Effector memory CD8-positive, alpha-beta T cell (primary cell): ENCODE results near the gene ZMIZ2.
"Not testable (repeated sequence)": the region's sequence is repeated elsewhere in the genome, so short reads cannot be mapped to it uniquely, and the experiment has no call there.

Experiments used
- ATAC-seq: fragments of 150-1000 bp; cut with Tn5 transposase; replicated peaks from 2 replicates; pipeline ENCODE4 v1.10.0; 2021; ENCODE audit warnings: mild to moderate bottlenecking, moderate library complexity
- DNase-seq, 3 experiments: peaks; one replicate each; pipeline ENCODE4 v3.0.0; 2021
- H3K27ac Mint-ChIP-seq, 2 donors: one replicate each; pipeline ENCODE4 v1.8.0; 2022; ENCODE audit warnings: mild to moderate bottlenecking in 2 of 2, mixed read lengths in 2 of 2, moderate library complexity in 2 of 2
- H3K27me3 Mint-ChIP-seq, 2 donors: one replicate each; pipeline ENCODE4 v1.8.0; 2022; ENCODE audit warnings: mixed read lengths in 2 of 2
- H3K36me3 Mint-ChIP-seq: one replicate; pipeline ENCODE4 v1.8.0; 2022; ENCODE audit warnings: mild to moderate bottlenecking, moderate library complexity, mixed read lengths; ENCODE audit not compliant: insufficient read depth
- H3K4me1 Mint-ChIP-seq, 2 donors: one replicate each; pipeline ENCODE4 v1.8.0; 2022; ENCODE audit warnings: low read depth in 2 of 2, mixed read lengths in 2 of 2
- H3K4me3 Mint-ChIP-seq, 2 donors: one replicate each; pipeline ENCODE4 v1.8.0; 2022; ENCODE audit warnings: mild to moderate bottlenecking in 2 of 2, mixed read lengths in 2 of 2, moderate library complexity in 2 of 2
- H3K9me3 Mint-ChIP-seq, 2 donors: one replicate each; pipeline ENCODE4 v1.8.0; 2022; ENCODE audit warnings: mixed read lengths in 2 of 2

The ZMIZ2 gene

DNA sequence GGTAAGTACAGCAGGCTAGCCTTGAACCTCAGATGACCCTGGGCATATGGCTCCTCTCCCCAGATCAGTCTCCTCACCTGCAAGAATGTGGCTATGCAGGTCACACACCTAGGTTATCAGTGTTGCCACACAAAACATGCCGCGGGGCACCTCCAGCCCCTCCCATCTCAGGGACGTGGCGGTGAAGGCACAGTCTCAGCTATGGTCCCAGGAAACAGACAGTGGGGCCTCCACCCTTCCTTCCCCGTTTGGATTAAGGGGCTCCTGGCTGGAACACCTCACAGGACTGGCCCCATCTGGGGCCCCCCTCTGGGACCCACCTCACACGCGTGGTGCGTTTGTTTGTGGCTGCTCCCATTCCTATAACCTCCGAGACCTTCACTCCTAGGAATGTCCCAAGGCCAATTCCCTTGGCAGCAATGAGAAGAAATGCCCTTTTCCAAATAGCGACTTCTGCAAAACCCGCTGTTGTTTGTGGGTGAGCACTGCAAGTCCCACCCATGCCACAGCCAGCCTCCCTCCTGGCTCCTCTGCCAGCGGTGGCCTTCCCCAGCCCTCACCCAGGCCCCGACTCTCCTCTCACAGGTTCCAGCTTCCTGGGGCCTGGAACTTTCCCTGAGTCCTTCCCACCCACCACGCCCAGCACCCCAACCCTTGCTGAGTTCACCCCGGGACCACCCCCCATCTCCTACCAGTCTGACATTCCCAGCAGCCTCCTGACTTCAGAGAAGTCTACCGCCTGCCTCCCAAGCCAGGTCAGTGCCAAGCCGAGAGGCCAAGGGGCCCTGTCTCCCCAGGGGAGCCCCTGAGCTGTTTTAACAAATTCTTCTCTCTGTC is 17.1 kb downstream of the ZMIZ2 start:
- peaks cover 31 to 33% of the 10 kb centered on the region in 2 donors for H3K4me1 Mint-ChIP-seq
- ATAC-seq (no peak), DNase-seq (no peak)
- H3K27ac Mint-ChIP-seq: peak overlapping the region; percentile 46 to 94
- H3K4me3 Mint-ChIP-seq: no peak overlapping the region
- H3K9me3 Mint-ChIP-seq: no peaks in the 10 kb centered on the region
- H3K36me3 Mint-ChIP-seq: peaks cover 28% of the 10 kb centered on the region
- H3K27me3 Mint-ChIP-seq: no peaks in the 10 kb centered on the region

DNA sequence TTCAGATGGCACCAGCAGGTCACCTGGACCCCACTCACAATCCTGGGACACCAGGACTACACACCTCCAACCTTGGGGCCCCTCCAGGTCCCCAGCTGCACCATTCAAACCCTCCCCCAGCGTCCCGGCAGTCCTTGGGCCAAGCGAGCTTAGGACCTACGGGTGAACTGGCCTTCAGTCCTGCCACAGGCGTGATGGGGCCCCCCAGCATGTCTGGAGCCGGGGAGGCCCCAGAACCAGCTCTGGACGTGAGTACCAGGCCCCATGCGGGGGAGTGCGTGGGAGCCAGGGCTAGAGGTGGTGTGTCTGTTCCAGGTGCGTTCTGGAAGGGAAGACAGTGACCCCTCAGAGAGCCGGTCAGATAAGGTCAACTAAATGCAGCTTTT is 17.8 kb downstream of the ZMIZ2 start:
- Mint-ChIP-seq H3K4me1 (peaks cover 37 to 39% of the 10 kb centered on the region in 2 donors), H3K36me3 (peaks cover 31% of the 10 kb centered on the region), H3K27me3 (no peaks in the 10 kb centered on the region), H3K27ac (peak overlapping the region; percentile 46 to 94), H3K4me3 (no peak overlapping the region), H3K9me3 (no peaks in the 10 kb centered on the region)
- no peak for ATAC-seq
- DNase-seq: no peak

- DNase-seq: no peak
- H3K9me3 Mint-ChIP-seq: no peaks in the 10 kb centered on the region
- H3K4me1 Mint-ChIP-seq: peaks cover 40 to 42% of the 10 kb centered on the region in 2 donors
- H3K4me3 Mint-ChIP-seq: peak overlapping the region; percentile 73 to 82
- no peak for ATAC-seq
- H3K27ac Mint-ChIP-seq: peak overlapping the region; percentile 92 to 94
- H3K27me3 Mint-ChIP-seq: no peaks in the 10 kb centered on the region
- peaks cover 34% of the 10 kb centered on the region for H3K36me3 Mint-ChIP-seq
Observed at GRCh38 chr7:44767134-44767911, 18.7 kb downstream of the ZMIZ2 start.

- DNase-seq (peak; percentile 23 to 29 (median 25)), ATAC-seq (peak; percentile 66)
- Mint-ChIP-seq H3K4me1 (peaks cover 40 to 42% of the 10 kb centered on the region in 2 donors), H3K4me3 (peak overlapping the region; percentile 73 to 82), H3K36me3 (peaks cover 31% of the 10 kb centered on the region), H3K9me3 (no peaks in the 10 kb centered on the region), H3K27me3 (no peaks in the 10 kb centered on the region), H3K27ac (peak overlapping the region; percentile 92 to 94)
Observed at GRCh38 chr7:44767912-44768627, 19.4 kb downstream of the ZMIZ2 start.

DNA sequence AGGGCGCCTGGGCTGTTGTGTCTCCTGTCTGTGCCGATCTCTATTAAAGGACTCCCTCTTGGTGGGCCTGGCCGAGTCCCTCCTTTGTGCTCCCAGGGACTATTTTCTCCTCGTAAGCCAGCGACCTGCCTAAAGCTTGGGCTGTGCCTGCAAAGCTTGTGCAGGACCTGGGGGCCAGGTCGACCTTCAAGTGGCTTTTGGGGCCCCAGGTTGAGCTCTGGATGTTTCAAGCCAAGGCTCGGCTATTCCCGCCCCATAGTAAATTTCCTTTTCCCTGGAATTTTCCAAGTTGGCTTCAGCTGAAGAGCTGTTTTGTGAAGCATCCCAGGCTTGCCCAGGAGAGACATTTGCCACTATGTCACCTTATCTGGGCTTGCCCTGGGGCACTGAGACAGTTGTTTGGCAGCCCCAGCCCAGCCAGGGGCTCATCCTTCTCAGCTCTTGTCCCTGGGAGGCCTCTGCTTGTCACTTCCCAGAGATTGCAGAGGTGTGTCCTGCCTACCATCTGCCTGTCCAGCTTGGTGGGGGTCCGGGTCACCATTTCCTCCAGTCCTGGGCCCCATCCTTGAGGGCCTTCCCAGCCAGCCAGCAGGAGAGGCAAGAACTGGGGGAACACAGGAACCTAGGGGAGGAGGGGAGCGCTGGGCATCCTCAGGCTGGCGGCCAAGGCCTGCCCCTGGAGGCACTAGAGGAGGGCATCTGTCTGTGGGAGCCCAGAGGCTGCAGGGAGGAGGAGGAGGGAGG is 20.2 kb downstream of the ZMIZ2 start:
- peaks cover 40 to 42% of the 10 kb centered on the region in 2 donors for H3K4me1 Mint-ChIP-seq
- H3K4me3 Mint-ChIP-seq: peak overlapping the region; percentile 73 to 82
- no peak for ATAC-seq
- no peaks in the 10 kb centered on the region for H3K9me3 Mint-ChIP-seq
- peak overlapping the region; percentile 92 to 94 for H3K27ac Mint-ChIP-seq
- no peaks in the 10 kb centered on the region for H3K27me3 Mint-ChIP-seq
- DNase-seq: no peak
- peaks cover 28% of the 10 kb centered on the region for H3K36me3 Mint-ChIP-seq

GRCh38 chr7:44769376-44769775 is 20.7 kb downstream of the ZMIZ2 start:
- ATAC-seq (peak; percentile 5), DNase-seq (no peak)
- H3K4me1 Mint-ChIP-seq: peaks cover 40 to 42% of the 10 kb centered on the region in 2 donors
- peaks cover 24% of the 10 kb centered on the region for H3K36me3 Mint-ChIP-seq
- no peaks in the 10 kb centered on the region for H3K27me3 Mint-ChIP-seq
- H3K9me3 Mint-ChIP-seq: no peaks in the 10 kb centered on the region
- peak overlapping the region; percentile 92 to 94 for H3K27ac Mint-ChIP-seq
- peak overlapping the region; percentile 73 to 82 for H3K4me3 Mint-ChIP-seq

DNA sequence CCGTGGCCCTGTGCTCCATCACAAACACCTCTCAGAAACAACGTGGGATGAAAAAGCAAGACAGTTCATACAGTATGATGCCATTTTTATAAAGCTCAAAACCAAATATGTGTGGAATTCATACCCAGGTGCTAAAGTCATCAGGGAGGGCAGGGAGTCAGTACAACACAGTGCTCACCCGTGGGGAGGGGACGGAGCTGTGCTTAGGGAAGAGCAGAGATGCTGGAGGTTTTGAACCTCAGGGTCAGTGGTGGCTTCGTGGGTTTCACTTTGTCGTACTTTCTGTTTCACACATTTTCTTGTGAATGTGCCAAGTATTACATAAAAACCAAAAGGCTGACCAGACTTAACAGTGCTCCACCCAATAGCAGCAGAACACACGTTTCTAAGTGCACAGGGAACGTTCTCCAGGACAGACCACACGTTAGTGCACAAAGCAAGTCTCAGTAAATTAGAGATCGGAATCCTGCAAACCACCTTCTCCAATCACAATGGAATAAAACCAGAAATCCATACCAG is 21.2 kb downstream of the ZMIZ2 start:
- ATAC-seq (peak; percentile 83), DNase-seq (peak; percentile 27 to 41 (median 28))
- peak overlapping the region; percentile 73 to 82 for H3K4me3 Mint-ChIP-seq
- H3K4me1 Mint-ChIP-seq: peaks cover 40 to 44% of the 10 kb centered on the region in 2 donors
- peaks cover 23% of the 10 kb centered on the region for H3K36me3 Mint-ChIP-seq
- H3K27ac Mint-ChIP-seq: peak overlapping the region; percentile 92 to 94
- no peaks in the 10 kb centered on the region for H3K27me3 Mint-ChIP-seq
- no peaks in the 10 kb centered on the region for H3K9me3 Mint-ChIP-seq

GRCh38 chr7:44771358-44771757 is 22.7 kb downstream of the ZMIZ2 start:
- Mint-ChIP-seq H3K4me1 (peaks cover 40 to 44% of the 10 kb centered on the region in 2 donors), H3K27ac (peak overlapping the region; percentile 92 to 94), H3K27me3 (no peaks in the 10 kb centered on the region), H3K4me3 (peak overlapping the region; percentile 24 to 44), H3K36me3 (peaks cover 23% of the 10 kb centered on the region), H3K9me3 (no peaks in the 10 kb centered on the region)
- DNase-seq (no peak), ATAC-seq (no peak)

GRCh38 chr7:44772440-44772839 is 23.8 kb downstream of the ZMIZ2 start:
- no peak for DNase-seq
- no peak overlapping the region for H3K27ac Mint-ChIP-seq
- H3K4me3 Mint-ChIP-seq: no peak overlapping the region
- H3K9me3 Mint-ChIP-seq: no peaks in the 10 kb centered on the region
- peaks cover 20% of the 10 kb centered on the region for H3K36me3 Mint-ChIP-seq
- no peaks in the 10 kb centered on the region for H3K27me3 Mint-ChIP-seq
- no peak for ATAC-seq
- peaks cover 40 to 44% of the 10 kb centered on the region in 2 donors for H3K4me1 Mint-ChIP-seq

DNA sequence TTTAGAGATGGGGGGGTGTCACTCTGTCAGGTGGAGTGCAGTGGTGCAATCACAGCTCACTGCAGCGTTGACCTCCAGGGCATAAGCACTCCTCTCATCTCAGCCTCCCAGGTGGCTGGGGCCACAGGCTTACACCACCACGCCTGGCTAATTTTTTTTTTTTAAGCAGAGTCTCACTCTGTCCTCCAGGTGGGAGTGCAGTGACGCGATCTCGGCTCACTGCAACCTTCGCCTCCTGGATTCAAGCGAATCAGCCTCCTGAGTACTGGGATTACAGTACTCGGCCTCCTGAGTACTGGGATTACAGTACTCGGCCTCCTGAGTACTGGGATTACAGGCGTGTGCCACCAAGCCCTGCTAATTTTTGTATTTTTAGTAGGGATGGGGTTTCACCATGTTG is 24.2 kb downstream of the ZMIZ2 start:
- Mint-ChIP-seq H3K4me1 (peaks cover 36 to 39% of the 10 kb centered on the region in 2 donors), H3K9me3 (no peaks in the 10 kb centered on the region), H3K36me3 (peaks cover 18% of the 10 kb centered on the region), H3K27me3 (no peaks in the 10 kb centered on the region), H3K4me3 (no peak overlapping the region), H3K27ac (no peak overlapping the region)
- DNase-seq (no peak), ATAC-seq (no peak)

DNA sequence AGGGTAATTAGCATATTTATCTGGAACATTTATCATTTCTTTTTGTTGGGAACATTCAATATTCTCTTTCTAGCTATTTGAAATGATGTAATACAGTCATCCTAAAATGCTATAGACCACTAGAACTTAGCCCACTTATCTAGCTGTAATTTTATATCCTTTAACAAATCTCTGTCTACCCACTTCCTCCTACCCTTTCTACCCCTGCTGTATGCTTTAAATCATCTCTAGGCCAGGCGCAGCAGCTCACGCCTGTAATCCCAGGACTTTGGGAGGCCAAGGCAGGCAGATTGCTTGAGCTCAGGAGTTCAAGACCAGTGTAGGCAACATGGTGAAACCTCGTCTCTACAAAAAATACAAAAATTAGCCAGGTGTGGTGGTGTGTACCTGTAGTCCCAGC is 25.8 kb downstream of the ZMIZ2 start:
- H3K27me3 Mint-ChIP-seq, H3K9me3 Mint-ChIP-seq, ATAC-seq, H3K27ac Mint-ChIP-seq, H3K4me3 Mint-ChIP-seq, DNase-seq: not testable (repeated sequence)
- H3K4me1 Mint-ChIP-seq: peaks cover 20 to 23% of the 10 kb centered on the region in 2 donors
- H3K36me3 Mint-ChIP-seq: peaks cover 11% of the 10 kb centered on the region

GRCh38 chr7:44775383-44776107 is 26.9 kb downstream of the ZMIZ2 start:
- H3K4me3 Mint-ChIP-seq: no peak overlapping the region
- H3K4me1 Mint-ChIP-seq: peaks cover 12 to 13% of the 10 kb centered on the region in 2 donors
- H3K36me3 Mint-ChIP-seq: peaks cover 5% of the 10 kb centered on the region
- no peak overlapping the region for H3K27ac Mint-ChIP-seq
- no peaks in the 10 kb centered on the region for H3K27me3 Mint-ChIP-seq
- ATAC-seq (no peak), DNase-seq (no peak)
- H3K9me3 Mint-ChIP-seq: no peaks in the 10 kb centered on the region
